ENCODE results near the gene TMEM101.
"Not testable (repeated sequence)": the region's sequence is repeated elsewhere in the genome, so short reads cannot be mapped to it uniquely, and the experiment has no call there.

GRCh38 chr17:43972444-43973212, 42.1 kb downstream of the TMEM101 start:
- not testable (repeated sequence) for TF ChIP-seq CTCF (IDR thresholded peaks at IDR 0.05; ENCODE audit: extremely low read depth in 1 of 2, insufficient read depth in 1 of 2, low read depth in 1 of 2, low read length in 2 of 2); POLR2AphosphoS5 (IDR thresholded peaks at IDR 0.05; ENCODE audit: insufficient read depth, low read depth, low read length); POLR2A (IDR thresholded peaks at IDR 0.05; ENCODE audit: low read depth, low read length)

Data from endothelial cell of umbilical vein (primary cell).